Nephron progenitor cell (in vitro differentiated cells): ENCODE results near the gene SELENOO.

Source experiments
- DNase-seq: peaks from one replicate; pipeline ENCODE4 v3.0.0; 2021
- H3K27ac Mint-ChIP-seq: 2 replicates; pipeline ENCODE4 v1.8.0; 2021; ENCODE audit warnings: mild to moderate bottlenecking, moderate library complexity, mixed read lengths
- H3K27me3 Mint-ChIP-seq: 2 replicates; pipeline ENCODE4 v1.8.0; 2021; ENCODE audit warnings: mild to moderate bottlenecking, low read depth, mixed read lengths; ENCODE audit not compliant: poor library complexity
- H3K36me3 Mint-ChIP-seq: 2 replicates; pipeline ENCODE4 v1.8.0; 2021; ENCODE audit warnings: low read depth, mixed read lengths
- H3K4me1 Mint-ChIP-seq: 2 replicates; pipeline ENCODE4 v1.8.0; 2021; ENCODE audit warnings: mixed read lengths
- H3K4me3 Mint-ChIP-seq: 2 replicates; pipeline ENCODE4 v1.8.0; 2021; ENCODE audit warnings: mild to moderate bottlenecking, moderate library complexity, mixed read lengths
- H3K9me3 Mint-ChIP-seq: 2 replicates; pipeline ENCODE4 v1.8.0; 2021; ENCODE audit warnings: mild to moderate bottlenecking, moderate library complexity, mixed read lengths
- TF ChIP-seq, protein P1 (sequence below): fragments of 200-600 bp; sonication (generic); IDR thresholded peaks from 2 replicates; pipeline ENCODE4 v1.5.0; 2021; ENCODE audit warnings: antibody characterized with exemption

SELENOO gene

DNA sequence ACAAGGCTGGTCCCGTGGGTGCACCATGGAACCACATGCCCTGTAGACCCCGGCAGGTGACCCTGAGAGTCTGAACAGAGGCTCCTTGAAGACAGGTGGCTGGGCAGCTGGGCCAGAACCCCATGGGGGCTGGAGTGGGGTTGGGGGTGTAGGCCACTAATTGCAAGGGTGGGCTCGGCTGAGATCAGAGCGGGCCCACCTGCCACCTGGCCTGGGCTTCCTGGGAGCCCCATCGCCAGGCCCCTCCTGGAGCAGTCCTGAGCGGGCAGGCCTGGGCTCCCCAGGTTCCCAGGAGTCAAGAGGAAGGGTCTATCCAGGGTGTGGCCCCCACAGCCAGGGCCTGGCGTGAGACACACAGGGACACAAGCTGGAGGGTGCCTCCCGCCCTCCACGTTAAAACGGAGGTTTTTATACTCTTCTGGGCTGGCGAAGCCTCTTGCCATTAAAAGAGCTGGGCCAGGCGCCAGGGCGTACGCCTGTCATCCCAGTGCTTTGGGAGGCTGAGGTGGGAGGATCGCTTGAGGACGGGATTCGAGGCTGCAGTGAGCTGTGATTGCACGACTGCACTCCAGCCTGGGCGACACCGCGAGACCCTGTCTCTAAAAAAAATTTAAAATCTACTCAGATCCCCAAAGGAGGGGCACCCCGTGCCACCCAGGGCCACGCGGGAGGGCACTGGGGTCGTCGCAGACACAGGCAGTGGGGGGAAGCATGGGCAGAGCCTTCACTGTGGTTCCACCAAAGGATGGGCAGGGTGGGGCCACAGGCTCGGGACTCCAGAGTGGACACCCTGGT, 19.9 kb upstream of the SELENOO start:
- H3K27me3 Mint-ChIP-seq = peaks cover 7% of the 10 kb centered on the region
- no peaks in the 10 kb centered on the region for H3K36me3 Mint-ChIP-seq
- no peak for DNase-seq
- H3K4me1 Mint-ChIP-seq = peaks cover 19% of the 10 kb centered on the region
- TF ChIP-seq, protein P1, sequence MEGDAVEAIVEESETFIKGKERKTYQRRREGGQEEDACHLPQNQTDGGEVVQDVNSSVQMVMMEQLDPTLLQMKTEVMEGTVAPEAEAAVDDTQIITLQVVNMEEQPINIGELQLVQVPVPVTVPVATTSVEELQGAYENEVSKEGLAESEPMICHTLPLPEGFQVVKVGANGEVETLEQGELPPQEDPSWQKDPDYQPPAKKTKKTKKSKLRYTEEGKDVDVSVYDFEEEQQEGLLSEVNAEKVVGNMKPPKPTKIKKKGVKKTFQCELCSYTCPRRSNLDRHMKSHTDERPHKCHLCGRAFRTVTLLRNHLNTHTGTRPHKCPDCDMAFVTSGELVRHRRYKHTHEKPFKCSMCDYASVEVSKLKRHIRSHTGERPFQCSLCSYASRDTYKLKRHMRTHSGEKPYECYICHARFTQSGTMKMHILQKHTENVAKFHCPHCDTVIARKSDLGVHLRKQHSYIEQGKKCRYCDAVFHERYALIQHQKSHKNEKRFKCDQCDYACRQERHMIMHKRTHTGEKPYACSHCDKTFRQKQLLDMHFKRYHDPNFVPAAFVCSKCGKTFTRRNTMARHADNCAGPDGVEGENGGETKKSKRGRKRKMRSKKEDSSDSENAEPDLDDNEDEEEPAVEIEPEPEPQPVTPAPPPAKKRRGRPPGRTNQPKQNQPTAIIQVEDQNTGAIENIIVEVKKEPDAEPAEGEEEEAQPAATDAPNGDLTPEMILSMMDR = no peak
- no peak overlapping the region for H3K4me3 Mint-ChIP-seq
- H3K9me3 Mint-ChIP-seq = no peaks in the 10 kb centered on the region
- no peak overlapping the region for H3K27ac Mint-ChIP-seq

DNA sequence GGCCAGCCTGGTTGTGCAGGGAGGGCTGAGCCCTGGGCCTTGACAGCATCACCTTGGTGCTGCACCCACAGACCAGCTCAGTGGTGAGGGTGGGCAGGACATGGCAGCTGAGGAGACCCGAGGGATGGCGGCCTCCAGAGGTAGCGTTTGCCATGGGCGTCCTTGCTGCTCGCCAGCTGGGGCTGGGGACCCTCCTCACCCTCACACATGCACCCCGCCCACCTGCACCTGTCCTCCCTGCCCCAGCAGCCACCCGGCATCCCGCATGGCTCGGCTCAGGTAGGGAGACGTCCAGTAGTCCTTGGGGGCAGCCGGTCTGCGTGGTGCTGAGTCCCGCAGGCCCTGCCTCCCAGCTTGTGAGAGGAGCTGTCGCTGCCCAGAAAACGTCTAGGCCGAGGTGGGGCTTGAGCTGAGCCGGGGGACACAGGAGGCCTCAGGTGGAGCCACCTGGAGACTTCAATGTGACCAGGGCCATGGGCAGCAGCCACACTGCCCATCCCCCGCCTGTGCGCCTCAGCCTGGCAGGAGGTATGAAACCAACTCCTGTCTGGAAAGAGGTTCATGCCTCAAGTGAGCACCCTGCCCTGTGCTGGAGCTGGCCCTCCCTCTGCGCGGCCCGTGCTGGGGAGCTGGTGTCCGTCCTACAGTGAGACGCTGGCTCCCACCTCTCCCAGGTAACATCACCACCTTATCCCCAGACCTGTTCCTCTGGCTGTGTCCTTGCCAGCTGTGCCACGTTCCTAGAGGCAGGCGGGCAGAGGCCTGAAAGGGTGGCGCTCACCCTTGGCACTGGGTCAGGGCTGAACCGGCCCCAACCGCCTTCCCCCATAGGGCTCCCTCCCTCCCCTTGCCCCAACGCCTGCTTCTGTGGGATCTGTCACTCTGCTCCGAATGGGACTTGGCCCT, 18.4 kb upstream of the SELENOO start:
- Mint-ChIP-seq H3K27me3 (peaks cover 4% of the 10 kb centered on the region), H3K4me1 (peaks cover 20% of the 10 kb centered on the region), H3K36me3 (no peaks in the 10 kb centered on the region), H3K4me3 (no peak overlapping the region), H3K27ac (no peak overlapping the region), H3K9me3 (no peaks in the 10 kb centered on the region)
- TF ChIP-seq, protein P1 = no peak
- DNase-seq = no peak

DNA sequence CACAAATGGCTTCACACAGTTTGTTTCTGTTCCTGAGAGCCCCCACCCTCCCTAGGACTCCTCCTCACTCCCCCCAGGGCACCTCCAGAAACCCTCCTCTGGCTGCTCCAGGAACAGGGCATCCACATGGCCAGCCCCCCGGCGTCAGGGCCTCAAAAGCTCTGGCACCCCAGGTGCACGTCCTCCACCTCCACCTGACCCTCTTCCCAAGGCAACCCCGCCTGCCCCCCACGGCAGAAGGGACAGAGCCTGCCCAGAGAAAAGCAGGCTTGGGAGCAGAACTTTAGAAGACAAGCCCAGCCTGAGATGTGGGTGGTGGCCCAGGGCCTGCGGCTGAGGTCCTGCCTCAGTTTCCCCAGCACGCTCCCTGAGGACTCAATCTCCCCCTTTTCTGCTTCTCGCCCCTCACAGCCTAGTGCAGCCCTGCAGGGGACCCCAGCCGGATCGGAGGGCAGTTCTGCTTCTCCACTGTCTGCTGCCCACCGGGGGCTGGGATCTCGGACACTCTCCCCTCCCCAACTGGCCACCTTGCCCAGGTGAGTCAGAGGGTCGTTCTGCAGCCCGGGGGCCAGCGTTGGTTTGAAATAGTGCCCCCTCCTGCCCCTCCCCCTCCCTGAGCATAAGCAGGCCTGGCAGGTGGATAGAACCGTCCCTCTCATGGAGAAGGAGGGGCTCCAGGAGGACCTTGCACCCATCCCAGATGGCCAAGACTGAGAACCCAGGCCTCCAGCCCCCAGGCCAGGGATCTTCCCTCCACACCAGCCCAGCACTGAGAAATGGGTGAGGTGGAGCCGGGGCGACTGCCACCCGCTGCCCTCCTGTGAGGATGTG, 17.5 kb upstream of the SELENOO start:
- H3K9me3 Mint-ChIP-seq = no peaks in the 10 kb centered on the region
- peaks cover 4% of the 10 kb centered on the region for H3K27me3 Mint-ChIP-seq
- no peak overlapping the region for H3K4me3 Mint-ChIP-seq
- no peak overlapping the region for H3K27ac Mint-ChIP-seq
- no peaks in the 10 kb centered on the region for H3K36me3 Mint-ChIP-seq
- H3K4me1 Mint-ChIP-seq = peaks cover 21% of the 10 kb centered on the region
- DNase-seq = no peak
- TF ChIP-seq, protein P1 = no peak

DNA sequence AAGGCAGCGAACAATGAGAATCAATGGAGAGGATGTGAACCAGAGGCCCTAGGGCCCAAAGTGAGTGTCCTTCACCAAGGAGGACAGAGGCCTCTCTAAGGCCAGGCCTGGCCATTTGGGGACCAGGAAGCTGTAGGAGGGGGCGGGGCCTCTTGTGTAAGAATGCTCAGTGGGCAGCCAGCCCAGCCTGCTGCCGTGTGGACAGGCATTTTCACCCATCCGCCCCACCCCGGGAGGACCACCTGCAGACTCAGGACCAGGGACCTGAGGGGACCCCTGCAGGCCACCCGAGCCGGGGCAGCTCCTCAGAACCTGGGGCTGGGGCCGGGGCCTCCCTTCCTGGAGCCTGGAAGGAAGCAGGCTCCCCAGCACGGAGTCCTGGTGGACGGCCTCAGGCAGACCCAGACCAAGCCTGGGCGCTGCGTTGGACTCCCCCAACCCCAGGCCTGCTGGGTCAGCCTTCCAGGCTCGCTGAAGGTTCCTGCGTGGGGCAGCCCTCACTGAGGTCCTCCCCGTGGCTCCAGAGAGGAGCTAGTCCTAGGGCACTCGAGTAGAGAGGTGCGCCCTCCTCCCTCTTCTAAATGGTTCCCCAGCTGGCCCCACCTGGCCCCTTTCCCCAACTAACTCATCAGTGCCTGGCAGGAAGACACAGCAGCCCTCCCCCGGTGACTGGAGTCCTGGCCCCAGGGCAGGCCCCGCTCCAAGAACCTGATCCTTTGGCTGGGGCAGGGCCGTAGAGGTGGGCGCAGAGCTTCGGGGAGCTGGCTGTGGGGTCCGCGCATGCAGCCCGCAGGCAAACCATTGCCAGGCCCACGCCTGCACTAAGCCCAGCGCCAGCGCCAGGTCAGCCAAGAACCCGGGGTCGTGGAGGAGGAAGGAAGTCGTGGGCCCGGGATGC, 16.6 kb upstream of the SELENOO start:
- H3K9me3 Mint-ChIP-seq = no peaks in the 10 kb centered on the region
- peak; percentile 48 for DNase-seq
- H3K27ac Mint-ChIP-seq = no peak overlapping the region
- H3K36me3 Mint-ChIP-seq = no peaks in the 10 kb centered on the region
- TF ChIP-seq, protein P1 = no peak
- H3K4me3 Mint-ChIP-seq = no peak overlapping the region
- H3K27me3 Mint-ChIP-seq = peaks cover 4% of the 10 kb centered on the region
- H3K4me1 Mint-ChIP-seq = peaks cover 27% of the 10 kb centered on the region

DNA sequence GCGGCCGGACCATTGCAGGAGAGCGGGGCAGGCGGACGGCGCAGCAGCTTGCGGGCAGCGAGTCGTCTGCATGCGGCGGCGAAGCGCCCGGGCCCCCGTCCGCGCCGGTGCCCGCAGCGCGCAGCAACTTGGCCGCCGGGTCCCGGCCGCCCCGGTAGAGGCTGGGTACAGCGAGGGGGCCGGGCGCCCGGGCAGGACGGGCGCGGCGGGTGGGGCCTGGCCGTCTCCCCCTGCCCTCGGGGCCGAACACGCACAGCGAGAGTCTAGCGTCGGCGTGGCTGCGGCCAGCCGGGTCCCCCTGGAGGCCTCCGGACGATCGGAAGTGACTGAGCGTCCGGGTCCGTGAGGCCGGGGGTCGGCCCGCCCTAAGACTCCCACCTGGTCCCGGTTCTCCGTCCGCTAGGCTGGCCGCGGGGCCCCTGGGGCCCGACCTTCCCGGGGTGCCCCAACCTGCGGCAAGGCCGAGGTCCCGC, 15.9 kb upstream of the SELENOO start:
- peaks cover 28% of the 10 kb centered on the region for H3K4me1 Mint-ChIP-seq
- no peak overlapping the region for H3K4me3 Mint-ChIP-seq
- DNase-seq = no peak
- no peaks in the 10 kb centered on the region for H3K9me3 Mint-ChIP-seq
- TF ChIP-seq, protein P1 = no peak
- peaks cover 4% of the 10 kb centered on the region for H3K27me3 Mint-ChIP-seq
- H3K27ac Mint-ChIP-seq = no peak overlapping the region
- H3K36me3 Mint-ChIP-seq = no peaks in the 10 kb centered on the region
